Subcutaneous adipose tissue (tissue), 4 donors: Measurements from ENCODE around the gene LAMA3. TPM values are rescaled to one million over a fixed set of nuclear protein-coding genes. Genes with fewer than 3 reads are reported as not detected.

Experiments used
- CTCF ChIP-seq: fragments of 450-650 bp; IDR thresholded peaks from one replicate; pipeline ENCODE4 v1.5.1; 2016; ENCODE audit warnings: low read depth, mild to moderate bottlenecking, control low read depth, antibody characterized with exemption, moderate library complexity
- total RNA-seq, 4 donors: library from RNA; depleted of rRNA; stranded (reverse); fragments of >200 nt; gene quantifications; one replicate each; pipeline ENCODE4 v1.1.0, GENCODE V29; 2016

LAMA3 gene
- total RNA-seq, 4 donors from 2014 or later = 23.3 to 34.9 (median 28.4) TPM

GRCh38 chr18:23725827-23726661, 36.8 kb downstream of the LAMA3 start:
- no peak for TF ChIP-seq CTCF

- TF ChIP-seq CTCF = no peak
Measured at GRCh38 chr18:23727707-23728493, 38.6 kb downstream of the LAMA3 start.

GRCh38 chr18:23730857-23731256, 41.6 kb downstream of the LAMA3 start:
- TF ChIP-seq CTCF = no peak

- no peak for TF ChIP-seq CTCF
Measured at GRCh38 chr18:23731861-23732260, 42.6 kb downstream of the LAMA3 start.

GRCh38 chr18:23732439-23732838, 43.2 kb downstream of the LAMA3 start:
- no peak for TF ChIP-seq CTCF

- no peak for TF ChIP-seq CTCF
Measured at GRCh38 chr18:23733895-23734294, 44.6 kb downstream of the LAMA3 start.

- no peak for TF ChIP-seq CTCF
Measured at GRCh38 chr18:23735021-23735464, 45.8 kb downstream of the LAMA3 start.
